Stimulated activated CD8-positive, alpha-beta memory T cell treated with anti-CD3 and anti-CD28 coated beads, Interleukin-15, amount 100 ng/mL, for 48 hours (primary cell): Measurements from ENCODE around the gene CNTNAP2.

Experiments used
- DNase-seq, 2 donors: peaks; one replicate each; pipeline ENCODE4 v3.0.0-alpha.2; 2020; ENCODE audit warnings: low read depth in 2 of 2

CNTNAP2 gene

DNA sequence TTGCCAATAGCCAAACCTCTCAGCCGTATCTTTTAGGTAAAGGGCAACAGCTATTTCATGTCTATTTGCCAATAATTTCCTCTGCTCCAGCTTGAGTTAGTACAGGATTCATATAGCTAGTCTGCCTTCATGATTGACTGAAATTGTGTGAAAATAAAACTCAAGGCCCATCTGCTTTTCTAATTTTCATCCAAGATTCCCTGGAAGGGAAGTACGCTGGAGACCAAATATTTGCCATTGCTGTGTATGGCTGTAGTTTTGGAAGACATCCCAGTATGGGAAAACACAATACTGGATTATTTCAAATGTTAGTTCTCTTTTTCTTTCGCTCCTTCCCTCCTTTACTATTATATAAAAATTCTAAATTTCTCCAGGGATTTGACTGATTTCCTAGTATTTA, 652.4 kb downstream of the CNTNAP2 start:
- DNase-seq: no peak

DNA sequence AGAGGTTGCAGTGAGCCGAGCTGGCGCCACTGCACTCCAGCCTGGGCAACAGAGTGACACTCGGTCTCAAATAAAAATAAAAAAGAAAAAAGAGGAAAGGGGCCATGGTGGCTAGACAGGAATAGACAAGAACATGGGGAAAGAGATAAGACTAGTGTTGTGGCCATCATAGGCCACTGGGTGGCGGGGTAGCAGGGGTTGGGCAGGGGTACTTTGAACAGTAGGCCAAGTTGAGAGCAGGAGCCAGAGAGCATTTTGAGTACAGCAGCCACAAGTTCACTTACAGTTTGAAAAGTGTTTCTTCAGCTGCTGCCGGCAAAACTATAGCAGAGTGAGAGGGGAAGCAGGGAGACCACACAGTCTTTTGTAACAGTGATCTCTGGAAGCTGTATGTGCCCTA, 656.0 kb downstream of the CNTNAP2 start:
- DNase-seq: no peak

DNA sequence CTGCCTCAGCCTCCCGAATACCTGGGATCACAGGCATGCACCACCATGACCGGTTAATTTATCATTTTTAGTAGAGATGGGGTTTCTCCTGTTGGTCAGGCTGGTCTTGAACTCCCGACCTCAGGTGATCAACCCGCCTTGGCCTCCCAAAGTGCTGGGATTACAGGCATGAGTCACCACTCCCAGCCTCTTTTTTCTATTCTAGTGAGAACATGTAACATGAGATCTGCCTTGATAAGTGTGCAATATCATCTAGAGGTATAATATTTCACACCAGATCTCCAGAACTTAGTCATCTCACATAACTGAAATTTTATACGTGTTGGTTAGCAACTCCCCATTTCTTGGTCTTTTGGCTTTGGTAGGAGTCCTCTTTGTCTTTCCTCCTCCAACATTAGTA, 656.9 kb downstream of the CNTNAP2 start:
- no peak for DNase-seq

DNA sequence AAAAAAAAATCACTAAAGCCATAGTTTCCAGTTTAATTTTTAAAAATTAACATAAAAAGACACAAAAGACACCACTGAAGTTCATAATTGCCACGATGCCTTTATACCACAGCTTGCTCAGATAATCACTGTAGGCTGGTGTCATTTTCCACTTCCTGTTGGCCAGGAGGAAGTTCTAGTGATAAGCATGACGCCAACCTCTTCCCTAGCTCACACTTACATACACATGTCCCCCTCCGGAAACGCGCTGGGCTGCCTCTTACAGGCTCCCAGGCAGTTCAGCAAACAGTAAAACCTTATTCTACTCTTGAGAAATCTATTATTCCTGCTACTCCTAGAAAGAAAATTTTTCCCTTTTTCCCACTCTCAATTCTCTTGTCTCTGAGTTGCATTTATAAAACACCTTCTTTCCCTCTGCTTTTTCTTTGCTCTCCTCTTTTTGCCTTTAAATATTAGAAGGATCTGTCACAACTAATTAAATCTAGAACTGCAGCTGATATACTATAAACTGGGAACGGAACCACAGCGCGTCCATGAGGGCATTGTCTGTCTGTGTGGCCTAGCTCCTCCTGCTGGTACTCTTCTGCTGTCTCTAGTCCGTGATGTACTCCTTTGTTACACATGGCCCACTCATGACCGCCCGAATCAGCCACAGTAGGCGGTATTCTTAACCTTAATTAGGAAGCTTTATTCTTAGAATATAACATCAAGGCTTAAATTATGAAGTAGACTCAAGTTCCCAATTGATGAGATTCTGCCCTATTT, 664.9 kb downstream of the CNTNAP2 start:
- no peak for DNase-seq

DNA sequence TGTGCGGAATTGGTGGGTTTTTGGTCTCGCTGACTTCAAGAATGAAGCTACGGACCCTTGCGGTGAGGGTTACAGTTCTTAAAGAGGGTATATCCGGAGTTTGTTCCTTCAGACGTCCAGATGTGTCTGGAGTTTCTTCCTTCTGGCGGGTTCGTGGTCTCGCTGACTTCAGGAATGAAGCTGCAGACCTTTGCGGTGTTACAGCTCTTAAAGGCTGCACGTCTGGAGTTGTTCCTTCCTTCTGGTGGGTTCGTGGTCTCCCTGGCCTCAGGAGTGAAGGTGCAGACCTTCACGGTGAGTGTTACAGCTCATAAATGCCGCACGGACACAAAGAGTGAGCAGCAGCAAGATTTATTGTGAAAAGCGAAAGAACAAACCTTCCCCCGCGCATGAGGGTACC, 670.7 kb downstream of the CNTNAP2 start:
- DNase-seq: no peak

DNA sequence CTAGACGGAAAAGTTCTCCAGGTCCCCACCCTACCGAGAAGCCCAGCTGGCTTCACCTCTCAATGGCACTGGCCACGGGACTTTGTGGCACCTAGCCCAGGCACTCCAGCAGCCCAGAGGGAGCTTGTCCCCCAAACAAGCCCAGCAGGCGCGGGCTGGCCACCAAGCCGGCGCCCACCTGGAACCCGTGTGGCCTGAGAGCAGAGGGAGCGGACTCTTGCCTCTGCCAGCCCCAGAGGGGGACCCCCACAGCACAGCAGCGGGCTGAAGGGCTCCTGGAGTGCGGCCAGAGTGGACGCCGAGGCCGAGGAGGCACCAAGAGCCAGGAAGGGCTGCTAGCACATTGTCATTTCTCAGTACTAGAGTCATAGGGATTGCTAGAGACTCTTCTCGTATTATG, 671.4 kb downstream of the CNTNAP2 start:
- DNase-seq: no peak

DNA sequence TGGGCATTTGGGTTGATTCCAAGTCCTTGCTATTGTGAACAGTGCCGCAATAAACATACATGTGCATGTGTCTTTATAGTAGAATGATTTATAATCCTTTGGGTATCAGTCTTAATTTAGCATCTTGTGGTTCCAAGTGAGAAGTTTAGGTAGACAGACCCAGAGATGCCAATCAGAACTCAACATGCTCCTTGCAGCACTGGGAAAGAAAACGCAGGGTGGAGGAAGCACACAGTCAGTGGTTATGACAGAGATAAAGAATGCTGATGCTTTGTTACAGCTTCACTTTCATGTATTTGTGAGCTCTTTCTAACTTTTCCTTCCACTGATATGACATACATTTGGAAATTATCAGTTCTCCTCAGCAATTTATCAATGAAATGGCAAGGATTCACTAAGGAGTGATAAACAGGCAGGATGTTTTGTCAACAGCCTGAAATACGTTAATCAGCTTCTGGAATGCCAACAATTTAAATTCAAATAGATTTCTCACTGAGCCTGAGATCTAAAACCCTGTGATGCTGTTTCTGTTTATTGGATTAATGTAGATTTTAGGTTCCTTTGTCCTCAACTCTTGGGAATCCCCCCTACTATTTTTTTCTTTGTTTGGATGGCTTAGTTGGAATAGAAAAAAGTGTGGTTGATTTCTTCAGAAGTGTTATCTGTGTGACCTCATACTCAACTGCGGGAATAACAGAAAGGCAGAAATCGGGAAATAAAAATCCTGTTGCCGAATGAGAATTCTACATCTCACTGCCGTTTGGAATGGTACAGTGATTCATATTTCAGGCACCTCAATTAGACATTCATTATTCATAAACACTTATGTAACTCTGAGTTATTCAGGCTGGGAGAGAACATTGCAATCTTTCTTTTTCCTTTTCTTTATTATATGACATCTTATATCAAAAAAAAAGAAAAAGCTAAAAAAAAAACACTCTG, 675.0 kb downstream of the CNTNAP2 start:
- DNase-seq: no peak

DNA sequence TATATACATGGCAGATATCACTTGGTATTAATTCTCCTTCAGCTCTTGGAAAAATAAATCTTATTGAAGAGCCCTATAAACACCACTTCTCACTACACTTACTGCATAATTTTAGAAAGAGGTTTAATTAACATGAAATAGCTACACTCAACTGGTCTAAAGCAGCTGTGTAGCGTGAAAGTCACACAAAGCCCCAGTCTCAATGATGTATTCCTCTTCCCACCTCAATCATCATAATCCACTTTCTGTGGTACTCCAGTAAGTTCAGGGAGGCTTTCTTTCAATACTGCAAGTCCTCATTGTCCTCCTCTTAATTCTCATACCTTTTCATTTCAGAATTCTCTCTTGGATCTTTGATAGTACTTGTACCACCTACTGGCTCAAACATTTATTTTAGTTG, 688.0 kb downstream of the CNTNAP2 start:
- DNase-seq: no peak

DNA sequence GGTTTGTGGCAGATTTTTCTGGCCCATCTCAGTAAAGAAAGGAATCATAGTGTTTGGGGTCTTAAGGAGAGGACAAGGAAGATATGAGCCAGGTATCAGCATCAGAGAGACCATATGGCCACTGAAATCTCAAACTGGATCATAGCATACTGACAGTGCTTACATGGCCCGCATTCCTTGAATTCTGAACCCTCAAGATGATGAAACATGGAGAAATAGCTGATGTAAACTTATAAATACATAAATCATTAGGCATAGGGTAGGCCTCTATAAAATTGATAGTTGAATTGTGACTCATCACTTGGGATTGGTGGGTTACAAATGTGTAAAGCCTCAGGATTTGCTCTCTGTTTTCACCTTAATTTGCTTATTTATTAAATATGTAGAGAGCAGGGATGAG, 688.5 kb downstream of the CNTNAP2 start:
- DNase-seq: no peak

DNA sequence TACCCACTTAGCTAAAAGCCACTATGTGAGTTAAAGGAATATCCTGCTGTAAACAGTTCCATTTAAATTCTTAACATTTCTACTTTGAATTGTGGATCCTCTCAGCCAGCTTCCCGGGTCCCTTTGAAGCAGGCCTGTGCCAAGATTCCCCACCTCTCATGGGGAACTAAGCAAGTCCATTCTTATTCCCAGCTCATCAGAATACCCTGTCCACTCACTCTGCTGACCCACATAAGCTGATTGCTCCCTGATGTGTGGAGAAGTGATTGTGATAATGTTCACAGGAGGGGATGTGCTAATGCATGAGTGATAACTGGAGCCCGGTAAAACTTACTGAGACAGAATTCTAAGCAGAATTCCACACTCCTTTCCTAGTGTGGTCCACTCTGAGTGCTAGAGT, 709.7 kb downstream of the CNTNAP2 start:
- DNase-seq: no peak

DNA sequence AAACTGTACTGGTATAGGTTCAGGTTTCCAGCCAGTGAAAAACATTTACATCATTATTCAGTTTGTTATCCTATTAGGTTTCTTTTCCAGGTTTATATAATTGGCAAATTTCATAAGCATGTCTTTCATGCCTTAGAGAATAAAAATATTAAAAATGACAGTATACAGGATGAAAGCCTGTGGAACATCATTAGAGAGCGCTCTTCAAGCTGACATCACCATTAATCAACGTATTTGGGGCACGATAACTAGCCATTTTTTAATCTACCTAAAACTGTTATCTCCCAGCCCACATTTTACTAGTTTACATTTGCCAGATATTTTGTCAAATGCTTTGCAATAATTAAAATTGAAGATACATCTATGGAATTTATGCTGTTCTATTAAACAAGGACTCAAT, 714.1 kb downstream of the CNTNAP2 start:
- no peak for DNase-seq

DNA sequence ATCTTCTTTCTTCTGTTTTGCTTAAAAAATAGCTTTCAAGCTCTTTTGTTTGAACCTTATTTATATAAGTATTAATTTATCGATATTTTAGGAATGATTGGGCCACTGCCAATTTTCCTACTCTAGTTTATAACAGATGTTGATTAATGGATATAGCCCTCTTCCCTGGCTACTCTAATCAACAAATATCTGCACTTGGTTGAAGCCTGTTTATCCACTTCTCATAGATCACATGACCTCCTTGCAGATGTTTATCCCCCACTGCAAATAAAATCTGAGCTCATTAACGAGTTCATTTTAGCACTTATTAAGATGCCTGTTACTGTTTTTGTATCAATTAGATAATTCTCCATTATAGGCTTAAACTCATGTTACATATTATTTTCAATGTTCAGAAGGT, 715.3 kb downstream of the CNTNAP2 start:
- no peak for DNase-seq

DNA sequence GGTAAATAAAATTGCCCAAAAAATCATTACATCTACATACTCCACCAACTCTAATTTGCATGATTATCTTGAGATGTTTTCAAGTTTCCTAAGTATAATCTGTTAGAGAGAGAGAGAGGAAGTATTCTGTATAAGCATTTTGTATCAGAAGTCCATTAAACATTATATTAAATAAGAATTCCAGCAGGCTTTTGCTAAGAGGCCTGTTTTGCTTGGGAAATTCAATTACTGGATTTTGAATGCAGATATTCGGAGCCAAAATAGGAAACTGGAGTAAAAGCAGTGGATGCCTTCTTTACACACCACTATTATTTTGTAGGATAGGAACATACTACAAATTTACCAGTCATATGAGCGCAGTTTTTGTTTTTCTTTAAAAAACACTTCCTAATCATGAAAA, 727.8 kb downstream of the CNTNAP2 start:
- no peak for DNase-seq

DNA sequence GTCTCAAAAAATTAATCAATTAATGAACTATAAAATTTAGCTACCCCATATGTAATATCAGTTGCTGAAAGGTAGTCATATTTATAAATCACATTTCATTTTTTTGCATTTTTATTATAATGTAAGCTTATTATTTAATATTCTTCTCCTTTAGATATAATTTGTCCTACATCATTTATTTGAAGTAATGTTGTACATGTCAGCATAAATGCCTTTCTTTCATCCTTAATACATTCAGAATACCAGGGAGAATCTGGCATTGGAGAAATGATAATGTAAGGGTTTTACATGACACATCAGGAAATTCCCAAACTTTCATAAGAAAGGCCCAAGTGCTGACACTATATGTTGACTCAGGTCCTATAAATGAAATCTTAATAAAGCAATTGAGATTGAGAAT, 742.1 kb downstream of the CNTNAP2 start:
- DNase-seq: no peak

DNA sequence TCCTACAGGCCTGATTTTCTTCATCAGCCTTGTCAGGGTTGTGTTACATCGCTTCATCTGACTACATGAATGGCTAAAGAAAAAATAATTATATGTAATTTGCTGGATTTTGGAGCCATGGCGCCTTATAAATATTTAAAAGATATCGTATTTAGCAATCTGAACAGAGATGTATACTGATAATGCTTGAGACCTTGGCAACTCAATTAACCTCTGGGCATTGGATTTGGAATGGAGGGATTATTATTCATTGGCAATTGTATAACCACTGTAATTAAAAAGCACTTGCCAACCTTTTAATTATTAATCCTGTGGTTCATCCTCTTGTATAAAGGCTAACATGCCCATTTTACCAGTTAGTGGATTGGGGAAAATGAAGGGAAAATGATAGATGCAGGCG, 745.1 kb downstream of the CNTNAP2 start:
- no peak for DNase-seq

DNA sequence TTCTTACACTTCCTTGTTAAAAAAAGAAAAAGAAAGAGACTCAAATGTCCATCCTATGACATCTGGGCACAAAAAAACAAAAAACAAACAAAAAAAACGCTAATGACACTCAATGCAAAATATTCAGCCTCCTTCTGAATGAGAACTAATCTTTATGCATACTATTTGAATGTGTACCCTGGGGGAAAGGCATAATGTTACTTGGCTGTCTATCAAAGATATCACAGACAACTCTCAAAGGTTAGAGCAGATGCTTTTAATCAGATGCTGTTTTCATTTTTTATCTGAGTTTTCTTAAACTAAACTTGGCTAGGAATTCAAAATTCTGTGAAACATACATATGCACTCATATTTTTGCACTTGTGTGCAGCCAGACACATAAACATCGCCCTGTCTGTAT, 745.8 kb downstream of the CNTNAP2 start:
- no peak for DNase-seq

DNA sequence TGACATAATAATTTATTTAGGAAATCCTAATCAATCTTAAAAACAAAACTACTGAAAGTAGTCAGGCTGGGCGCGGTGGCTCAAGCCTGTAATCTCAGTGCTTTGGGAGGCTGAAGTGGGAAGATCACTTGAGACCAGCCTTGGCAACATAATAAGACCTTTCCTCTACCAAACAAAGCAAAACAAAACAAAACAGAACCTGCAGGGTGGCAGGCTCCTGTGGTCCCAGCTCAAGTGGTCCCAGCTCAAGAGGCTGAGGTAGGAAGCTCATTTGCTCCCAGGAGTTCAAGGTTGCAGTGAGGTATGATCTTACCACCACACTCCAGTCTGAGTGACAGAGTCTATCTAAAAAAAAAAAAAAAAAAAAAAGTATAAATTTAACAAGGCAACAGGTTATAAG, 748.0 kb downstream of the CNTNAP2 start:
- DNase-seq: no peak

DNA sequence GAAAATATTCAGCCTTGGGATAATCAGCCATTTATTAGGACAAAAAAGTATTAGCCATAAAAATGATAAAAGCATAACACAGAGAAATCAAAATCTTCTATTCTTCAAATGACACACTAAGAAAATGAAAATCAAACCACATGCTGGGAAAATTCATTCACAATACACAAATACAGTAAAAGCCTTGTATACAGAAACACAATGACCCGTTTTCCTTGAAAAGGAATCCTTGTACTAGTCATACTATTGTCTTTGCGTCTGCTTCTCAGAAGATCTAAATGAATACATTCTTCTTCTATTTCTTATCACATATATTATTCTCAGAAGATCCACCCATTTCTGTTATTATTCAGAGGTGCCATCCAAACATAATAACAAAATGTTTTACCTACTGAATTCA, 749.1 kb downstream of the CNTNAP2 start:
- DNase-seq: no peak

DNA sequence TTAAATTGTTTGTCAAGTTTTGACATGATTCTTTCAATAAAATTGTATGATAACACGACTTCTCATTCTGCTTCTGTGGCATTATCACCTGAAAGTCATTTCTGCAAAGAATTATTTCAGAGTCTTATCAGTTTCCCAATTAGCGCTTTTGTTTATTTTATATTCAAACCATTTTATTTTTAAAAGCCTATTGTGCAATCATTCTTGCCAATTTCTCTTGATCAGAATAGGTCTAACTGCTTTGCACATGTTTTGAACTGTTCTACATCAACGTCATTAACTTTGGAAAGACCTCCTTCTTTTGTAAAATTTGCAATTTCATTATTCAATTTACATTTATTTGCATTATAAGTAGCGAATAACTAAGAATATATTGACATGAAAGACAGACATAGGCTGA, 758.1 kb downstream of the CNTNAP2 start:
- DNase-seq: no peak

DNA sequence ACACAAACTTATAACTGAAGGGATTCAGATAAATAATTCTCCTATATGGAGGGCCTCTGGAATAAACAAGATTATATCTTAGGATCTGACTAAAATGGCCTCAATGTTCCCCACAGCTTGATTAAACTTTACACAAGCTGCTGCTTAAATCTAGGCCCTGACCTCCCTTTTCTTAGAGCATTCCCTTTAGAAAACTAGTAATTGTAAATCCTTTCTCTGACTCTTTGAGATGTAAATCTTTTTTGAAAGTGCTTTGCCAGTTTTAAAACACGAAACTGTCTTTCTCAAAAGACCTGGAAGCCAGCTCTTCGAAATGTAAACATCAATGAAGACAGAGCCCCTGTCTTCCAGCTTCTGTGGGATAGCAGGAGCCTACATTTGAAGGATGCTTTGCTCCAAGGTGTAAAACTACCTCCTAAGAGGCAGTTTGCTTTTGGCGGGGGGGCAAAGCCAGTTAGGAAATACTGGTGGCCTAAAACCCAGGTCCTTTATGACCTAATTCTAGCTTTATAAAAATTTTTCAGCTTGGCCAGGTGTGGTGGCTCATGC, 758.7 kb downstream of the CNTNAP2 start:
- no peak for DNase-seq

DNA sequence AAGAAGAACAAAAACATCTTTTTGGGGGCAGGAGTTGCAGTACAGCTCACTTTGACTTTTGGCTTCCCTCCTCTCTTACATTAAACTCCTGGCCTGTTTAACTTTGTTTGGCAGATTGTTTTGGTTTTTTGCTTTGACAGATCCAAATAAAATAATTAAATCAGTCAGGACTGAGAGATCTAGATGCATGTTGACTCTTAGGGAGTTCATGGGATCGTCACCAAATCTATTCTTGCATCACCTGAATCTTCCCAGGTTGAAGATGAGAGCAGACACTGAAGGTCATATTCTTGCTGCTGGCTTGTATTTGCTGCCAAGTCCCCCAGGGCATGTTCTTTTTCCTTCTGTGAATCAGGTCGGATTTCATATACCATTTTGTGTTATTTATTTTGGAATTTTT, 759.4 kb downstream of the CNTNAP2 start:
- no peak for DNase-seq

DNA sequence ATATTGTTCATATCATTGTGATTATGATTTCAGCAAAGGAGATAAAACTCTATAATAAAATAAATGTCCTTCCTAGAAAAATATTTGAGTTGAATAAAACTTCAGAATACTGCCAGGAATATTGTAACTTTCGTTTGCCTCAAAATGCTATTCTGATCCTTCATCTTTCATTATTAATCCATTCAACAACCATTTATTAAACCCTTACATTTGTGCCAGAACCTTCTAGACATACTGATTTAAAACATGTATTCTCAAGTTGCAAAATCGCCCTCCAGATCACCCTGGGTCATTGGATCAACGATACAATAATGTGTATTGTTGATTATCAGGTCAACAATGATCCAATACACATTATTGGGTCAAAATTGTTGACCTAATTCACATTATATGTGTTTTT, 759.8 kb downstream of the CNTNAP2 start:
- no peak for DNase-seq

DNA sequence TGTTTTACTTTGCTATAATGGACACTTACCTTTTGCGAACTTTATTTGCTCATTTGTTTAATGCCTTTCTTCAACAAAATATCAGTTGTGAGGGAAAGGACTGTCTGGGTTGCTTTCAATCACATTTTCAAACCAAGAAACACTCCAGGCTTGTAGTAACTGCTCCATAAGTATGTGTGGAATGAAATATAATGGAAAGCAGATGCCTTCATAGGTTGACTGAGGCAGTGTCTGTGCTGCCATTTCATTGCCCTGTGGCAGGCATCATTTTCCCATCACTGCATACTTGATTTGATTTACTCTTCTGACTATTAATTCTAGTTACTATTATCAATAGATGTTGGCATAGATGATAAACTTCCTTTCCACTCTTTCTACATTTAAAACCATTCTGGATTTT, 762.3 kb downstream of the CNTNAP2 start:
- DNase-seq: no peak
